ENCODE data around the gene RHBDD1. TPM values are rescaled to one million over a fixed set of nuclear protein-coding genes. Genes with fewer than 3 reads are reported as not detected.

The RHBDD1 gene
- total RNA-seq, 2 donors from 2014 or later, result 35.2 to 46.2 TPM

GRCh38 chr2:226892729-226893128, 56.9 kb downstream of the RHBDD1 start:
- H3K4me3 ChIP-seq (ENCODE audit: low read length), result no peak overlapping the region
- H3K36me3 ChIP-seq (ENCODE audit: control insufficient read depth, insufficient read depth, low read length), result no peaks in the 10 kb centered on the region
- 94 to 100% methylated on average over 2 to 3 of the region's 3 CpGs for WGBS, 2 experiments (ENCODE audit: insufficient coverage in 1 of 2, insufficient read length in 1 of 2)
- H3K9ac ChIP-seq (ENCODE audit: extremely low read depth, low read length, poor library complexity, severe bottlenecking), result no peak overlapping the region
- no peaks in the 10 kb centered on the region for H3K9me3 ChIP-seq (ENCODE audit: control insufficient read depth, low read length)
- no peak overlapping the region for H3K27ac Mint-ChIP-seq
- H3K27ac ChIP-seq (ENCODE audit: low read depth, low read length), result no peak overlapping the region
- no peaks in the 10 kb centered on the region for H3K27me3 ChIP-seq (ENCODE audit: control insufficient read depth, insufficient read depth, low read length, poor library complexity, severe bottlenecking)
- no peaks in the 10 kb centered on the region for H3K4me1 ChIP-seq (ENCODE audit: control insufficient read depth, insufficient read depth, low read length)
- no peak overlapping the region for H3K4me3 Mint-ChIP-seq
- no peak for DNase-seq
- no peaks in the 10 kb centered on the region for H3K27me3 Mint-ChIP-seq (ENCODE audit: insufficient read depth)
- no peak for TF ChIP-seq CTCF (conservative IDR thresholded peaks at IDR 0.05)
- H3K36me3 Mint-ChIP-seq (ENCODE audit: low read depth), result peaks cover 5% of the 10 kb centered on the region
- no peaks in the 10 kb centered on the region for H3K9me3 Mint-ChIP-seq
- peaks cover 3% of the 10 kb centered on the region for H3K4me1 Mint-ChIP-seq

GRCh38 chr2:226893216-226893615, 57.4 kb downstream of the RHBDD1 start:
- 94 to 100% methylated on average over 1 to 4 of the region's 4 CpGs for WGBS, 2 experiments (ENCODE audit: insufficient coverage in 1 of 2, insufficient read length in 1 of 2)
- Mint-ChIP-seq H3K4me1 (no peaks in the 10 kb centered on the region), H3K27ac (no peak overlapping the region), H3K27me3 (ENCODE audit: insufficient read depth) (no peaks in the 10 kb centered on the region), H3K36me3 (ENCODE audit: low read depth) (peaks cover 5% of the 10 kb centered on the region), H3K4me3 (no peak overlapping the region), H3K9me3 (no peaks in the 10 kb centered on the region)
- Histone ChIP-seq H3K9ac (ENCODE audit: extremely low read depth, low read length, poor library complexity, severe bottlenecking) (no peak overlapping the region), H3K27ac (ENCODE audit: low read depth, low read length) (no peak overlapping the region), H3K27me3 (ENCODE audit: control insufficient read depth, insufficient read depth, low read length, poor library complexity, severe bottlenecking) (no peaks in the 10 kb centered on the region), H3K9me3 (ENCODE audit: control insufficient read depth, low read length) (no peaks in the 10 kb centered on the region), H3K4me3 (ENCODE audit: low read length) (no peak overlapping the region), H3K4me1 (ENCODE audit: control insufficient read depth, insufficient read depth, low read length) (no peaks in the 10 kb centered on the region), H3K36me3 (ENCODE audit: control insufficient read depth, insufficient read depth, low read length) (no peaks in the 10 kb centered on the region)
- DNase-seq, result no peak
- TF ChIP-seq CTCF (conservative IDR thresholded peaks at IDR 0.05), result no peak

GRCh38 chr2:226894752-226895151, 58.9 kb downstream of the RHBDD1 start:
- Histone ChIP-seq H3K27ac (ENCODE audit: low read depth, low read length) (no peak overlapping the region), H3K4me3 (ENCODE audit: low read length) (no peak overlapping the region), H3K27me3 (ENCODE audit: control insufficient read depth, insufficient read depth, low read length, poor library complexity, severe bottlenecking) (no peaks in the 10 kb centered on the region), H3K9ac (ENCODE audit: extremely low read depth, low read length, poor library complexity, severe bottlenecking) (no peak overlapping the region), H3K9me3 (ENCODE audit: control insufficient read depth, low read length) (no peaks in the 10 kb centered on the region), H3K4me1 (ENCODE audit: control insufficient read depth, insufficient read depth, low read length) (no peaks in the 10 kb centered on the region), H3K36me3 (ENCODE audit: control insufficient read depth, insufficient read depth, low read length) (no peaks in the 10 kb centered on the region)
- no peaks in the 10 kb centered on the region for H3K4me1 Mint-ChIP-seq
- H3K36me3 Mint-ChIP-seq (ENCODE audit: low read depth), result peaks cover 5% of the 10 kb centered on the region
- H3K27me3 Mint-ChIP-seq (ENCODE audit: insufficient read depth), result no peaks in the 10 kb centered on the region
- 94 to 96% methylated on average over 3 of the region's 3 CpGs for WGBS, 2 experiments (ENCODE audit: insufficient coverage in 1 of 2, insufficient read length in 1 of 2)
- no peak for DNase-seq
- TF ChIP-seq CTCF (conservative IDR thresholded peaks at IDR 0.05), result no peak
- no peaks in the 10 kb centered on the region for H3K9me3 Mint-ChIP-seq
- no peak overlapping the region for H3K4me3 Mint-ChIP-seq
- H3K27ac Mint-ChIP-seq, result no peak overlapping the region

Measured in endodermal cell (in vitro differentiated cells).